ENCODE data around the gene SLC22A1.
"Not testable (repeated sequence)": the region's sequence is repeated elsewhere in the genome, so short reads cannot be mapped to it uniquely, and the experiment has no call there.

The SLC22A1 gene

GRCh38 chr6:160124007-160124406, 2.4 kb downstream of the SLC22A1 start:
- no peak for DNase-seq (ENCODE audit: low read depth in 2 of 2)

DNA sequence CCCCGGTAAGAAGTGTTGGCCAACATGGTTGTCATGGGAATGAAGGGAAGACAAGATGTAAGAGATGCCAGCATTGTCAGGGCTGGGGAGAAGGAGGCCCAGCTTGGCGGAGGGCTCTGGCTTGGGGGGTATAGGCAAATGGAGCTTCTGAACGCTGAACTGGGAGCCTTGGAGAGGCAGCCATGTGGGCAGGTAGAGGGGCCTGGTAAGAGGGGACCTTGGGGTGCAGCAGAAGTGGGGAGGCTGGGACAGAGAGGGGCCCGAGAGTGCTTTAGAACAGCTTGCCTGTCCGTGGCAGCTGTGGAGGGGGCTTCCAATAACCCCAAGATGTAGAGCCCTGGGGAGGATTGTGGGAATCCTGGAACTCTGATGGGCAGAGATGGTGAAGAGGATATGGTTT, 3.0 kb downstream of the SLC22A1 start:
- DNase-seq (ENCODE audit: low read depth in 2 of 2) = no peak

DNA sequence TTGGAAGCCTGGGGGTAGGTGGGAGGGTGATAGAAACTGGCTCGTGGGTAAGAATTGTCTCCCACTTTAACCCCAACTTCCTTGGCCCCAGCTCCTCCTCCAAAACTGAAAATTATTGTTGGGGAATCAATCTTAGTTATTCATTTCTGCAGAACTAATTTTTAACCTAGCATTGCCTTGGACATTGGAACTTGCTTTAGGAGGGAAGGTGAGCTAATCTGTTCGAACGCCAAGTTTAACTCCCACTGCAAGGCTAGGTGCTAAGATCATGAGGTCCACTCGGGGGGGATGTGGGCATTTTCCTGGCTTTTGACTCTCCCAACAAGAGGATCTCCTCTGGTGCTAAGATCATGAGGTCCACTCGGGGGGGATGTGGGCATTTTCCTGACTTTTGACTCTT, 3.5 kb downstream of the SLC22A1 start:
- not testable (repeated sequence) for DNase-seq (ENCODE audit: low read depth in 2 of 2)

- no peak for DNase-seq (ENCODE audit: low read depth in 2 of 2)
These were observed 5.9 kb downstream of the SLC22A1 start for GRCh38 chr6:160127270-160128124.

DNA sequence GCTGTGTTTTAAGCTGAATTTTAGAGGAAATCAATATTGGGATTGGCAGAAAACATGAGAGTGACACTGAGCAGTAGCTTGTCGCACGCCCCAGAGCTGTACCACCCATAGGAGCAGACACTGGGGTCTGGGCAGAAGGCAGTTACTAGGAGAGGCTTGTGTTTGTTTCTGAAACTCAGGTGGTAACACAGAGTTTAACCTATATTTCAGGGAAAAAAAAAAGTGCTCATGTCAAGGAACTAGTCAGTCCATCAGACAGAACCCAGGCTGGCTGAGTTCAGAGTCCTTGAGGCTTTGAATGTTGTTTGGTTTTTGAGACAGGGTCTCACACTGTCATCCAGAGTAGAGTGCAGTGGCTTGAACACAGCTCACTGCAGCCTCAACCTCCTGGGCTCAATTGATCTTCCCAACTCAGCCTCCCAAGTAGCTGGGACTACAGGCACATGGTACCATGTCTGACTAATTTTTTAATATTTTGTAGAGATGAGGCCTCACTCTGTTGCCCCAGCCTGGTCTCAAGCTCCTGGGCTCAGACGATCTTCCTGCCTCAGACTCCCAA, 6.6 kb downstream of the SLC22A1 start:
- DNase-seq (ENCODE audit: low read depth in 2 of 2) = no peak

- no peak for DNase-seq (ENCODE audit: low read depth in 2 of 2)
These were observed 7.4 kb downstream of the SLC22A1 start for GRCh38 chr6:160128879-160129516.

DNA sequence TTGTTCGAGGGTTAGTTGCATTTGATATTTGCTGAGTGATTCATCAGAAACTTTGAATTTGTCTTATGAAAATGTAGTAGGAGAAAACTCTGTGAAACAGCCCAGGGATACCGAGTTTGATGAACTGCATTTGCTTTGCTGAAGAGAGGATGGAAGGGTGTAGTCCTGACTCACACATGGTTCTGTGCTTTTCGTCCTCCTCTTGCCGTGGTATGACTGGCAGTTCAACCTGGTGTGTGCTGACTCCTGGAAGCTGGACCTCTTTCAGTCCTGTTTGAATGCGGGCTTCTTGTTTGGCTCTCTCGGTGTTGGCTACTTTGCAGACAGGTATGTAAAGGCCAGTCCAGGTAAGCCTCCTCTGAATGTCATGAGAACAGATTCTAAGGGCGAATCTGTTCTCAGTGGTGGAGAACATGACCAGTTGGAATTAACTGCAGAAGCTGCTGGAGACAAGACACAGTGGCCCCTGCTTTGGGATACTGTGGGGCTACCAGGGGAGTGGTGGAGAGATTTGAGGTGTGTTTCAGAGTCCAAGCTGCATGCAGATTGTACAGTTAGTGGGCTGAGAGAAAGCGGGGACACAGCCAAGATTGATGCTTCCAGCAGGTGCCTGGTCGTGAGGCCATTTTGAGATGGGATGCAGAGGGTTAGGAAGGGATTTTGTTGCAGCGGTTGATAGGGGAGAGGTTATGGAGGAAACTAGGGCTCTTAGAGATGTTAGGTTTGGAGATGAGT, 8.4 kb downstream of the SLC22A1 start:
- no peak for DNase-seq (ENCODE audit: low read depth in 2 of 2)

GRCh38 chr6:160130729-160131484, 9.3 kb downstream of the SLC22A1 start:
- DNase-seq (ENCODE audit: low read depth in 2 of 2) = no peak

DNA sequence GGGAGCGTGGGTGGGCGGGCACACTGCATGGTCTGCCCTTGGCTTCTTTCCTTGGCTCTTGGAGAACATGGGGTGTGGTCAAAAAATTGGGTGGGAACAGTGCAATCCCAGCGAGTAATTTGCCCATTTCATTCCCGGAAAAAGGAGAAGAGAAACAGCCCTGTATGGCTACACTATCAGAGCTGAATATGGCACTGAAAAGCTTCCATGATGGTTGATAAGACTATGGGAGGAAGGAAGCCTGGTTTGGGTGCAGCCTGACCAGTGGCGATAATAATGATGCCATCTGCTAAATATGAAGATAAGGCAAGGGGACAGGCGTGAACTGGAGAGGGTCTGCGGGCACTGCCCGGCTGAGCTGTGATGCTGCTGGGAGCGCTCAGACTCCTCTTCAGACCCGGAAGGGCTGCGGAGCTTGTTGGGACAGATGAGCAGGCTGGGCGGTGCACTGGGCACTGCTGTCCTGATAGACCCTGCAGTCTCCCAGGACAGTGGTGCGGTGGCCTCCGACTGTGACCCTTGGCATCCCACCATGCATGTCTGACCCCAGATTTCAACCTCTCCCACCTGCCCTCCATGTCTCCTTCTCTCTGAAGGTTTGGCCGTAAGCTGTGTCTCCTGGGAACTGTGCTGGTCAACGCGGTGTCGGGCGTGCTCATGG, 10.2 kb downstream of the SLC22A1 start:
- DNase-seq (ENCODE audit: low read depth in 2 of 2) = no peak

DNA sequence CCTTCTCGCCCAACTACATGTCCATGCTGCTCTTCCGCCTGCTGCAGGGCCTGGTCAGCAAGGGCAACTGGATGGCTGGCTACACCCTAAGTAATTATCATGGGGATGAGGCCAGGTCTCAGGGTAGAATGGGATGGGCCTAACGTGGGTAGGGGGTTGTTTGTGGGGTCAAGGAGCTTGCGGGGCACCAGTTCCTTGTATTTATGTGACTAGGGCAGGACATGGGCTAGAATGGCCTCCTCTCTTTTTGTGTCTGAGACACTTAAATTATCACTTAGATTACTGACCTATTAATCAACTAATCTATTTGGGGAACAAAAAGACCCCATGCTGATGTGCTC, 10.7 kb downstream of the SLC22A1 start:
- no peak for DNase-seq (ENCODE audit: low read depth in 2 of 2)

GRCh38 chr6:160132776-160133338, 11.2 kb downstream of the SLC22A1 start:
- DNase-seq (ENCODE audit: low read depth in 2 of 2) = no peak

GRCh38 chr6:160133441-160134336, 12.1 kb downstream of the SLC22A1 start:
- DNase-seq (ENCODE audit: low read depth in 2 of 2) = no peak

GRCh38 chr6:160134337-160134751, 12.7 kb downstream of the SLC22A1 start:
- not testable (repeated sequence) for DNase-seq (ENCODE audit: low read depth in 2 of 2)

DNA sequence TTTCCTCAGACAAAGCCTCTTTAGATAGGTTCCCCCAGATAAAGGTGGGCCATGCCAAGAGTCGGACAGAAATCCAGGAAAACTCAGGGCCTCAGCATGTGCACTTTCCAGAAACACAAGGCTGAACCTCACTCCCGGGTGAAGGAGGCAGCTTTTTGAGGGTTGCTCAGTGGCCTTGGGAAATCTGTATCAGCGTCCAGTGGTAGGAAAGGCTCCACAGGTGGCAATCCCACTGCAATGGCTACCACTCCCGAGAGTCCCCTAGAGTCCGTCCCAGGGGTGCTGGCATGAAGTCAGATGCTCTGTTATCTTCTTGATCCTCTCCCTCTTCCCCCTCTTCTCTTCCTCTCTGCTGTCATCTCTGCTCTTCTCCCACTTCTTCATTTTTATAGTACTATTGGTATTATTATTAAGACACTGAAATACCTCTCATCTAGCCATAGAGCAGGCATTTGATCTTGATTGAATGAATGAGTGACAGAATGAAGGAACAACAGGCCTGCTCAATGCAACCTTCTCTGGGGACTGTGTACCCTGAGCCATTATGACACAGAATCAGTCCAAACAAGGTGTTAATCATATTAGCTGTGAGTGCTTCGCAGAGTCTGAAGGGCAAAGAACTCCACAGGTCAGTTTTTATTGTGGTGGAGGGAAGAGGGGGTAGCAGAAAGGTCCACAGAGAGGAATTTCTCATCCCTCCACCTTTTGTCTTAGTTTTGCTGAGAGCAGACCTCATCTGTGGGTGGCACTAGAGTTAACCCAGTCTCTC, 13.3 kb downstream of the SLC22A1 start:
- no peak for DNase-seq (ENCODE audit: low read depth in 2 of 2)

DNA sequence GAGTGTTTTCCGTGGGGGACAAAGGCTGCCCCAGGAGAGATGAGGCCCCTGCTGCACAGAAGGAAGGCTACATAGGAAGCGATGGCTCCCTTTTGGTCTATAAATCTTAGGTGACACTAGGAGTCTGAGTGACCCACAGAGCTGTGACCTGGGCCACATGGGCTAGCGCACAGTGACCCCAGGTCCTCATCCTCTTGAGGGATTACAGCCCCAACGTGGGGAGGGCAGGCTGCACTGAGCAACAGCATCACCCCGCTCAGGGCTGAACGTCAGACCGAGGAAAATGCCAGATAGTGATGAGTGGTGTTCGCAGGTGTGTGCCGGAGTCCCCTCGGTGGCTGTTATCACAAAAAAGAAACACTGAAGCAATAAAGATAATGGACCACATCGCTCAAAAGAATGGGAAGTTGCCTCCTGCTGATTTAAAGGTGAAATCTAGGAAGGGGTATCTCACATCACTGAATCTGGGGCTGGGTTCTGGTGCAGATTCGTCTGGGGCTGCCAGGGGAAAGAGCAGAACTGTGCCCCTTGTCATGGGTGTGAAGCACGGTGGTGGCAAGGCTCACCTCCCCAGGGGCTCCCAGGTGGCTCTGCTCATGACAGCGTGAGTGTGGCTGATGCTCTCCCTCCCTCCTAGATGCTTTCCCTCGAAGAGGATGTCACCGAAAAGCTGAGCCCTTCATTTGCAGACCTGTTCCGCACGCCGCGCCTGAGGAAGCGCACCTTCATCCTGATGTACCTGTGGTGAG, 14.5 kb downstream of the SLC22A1 start:
- DNase-seq (ENCODE audit: low read depth in 2 of 2) = no peak

DNA sequence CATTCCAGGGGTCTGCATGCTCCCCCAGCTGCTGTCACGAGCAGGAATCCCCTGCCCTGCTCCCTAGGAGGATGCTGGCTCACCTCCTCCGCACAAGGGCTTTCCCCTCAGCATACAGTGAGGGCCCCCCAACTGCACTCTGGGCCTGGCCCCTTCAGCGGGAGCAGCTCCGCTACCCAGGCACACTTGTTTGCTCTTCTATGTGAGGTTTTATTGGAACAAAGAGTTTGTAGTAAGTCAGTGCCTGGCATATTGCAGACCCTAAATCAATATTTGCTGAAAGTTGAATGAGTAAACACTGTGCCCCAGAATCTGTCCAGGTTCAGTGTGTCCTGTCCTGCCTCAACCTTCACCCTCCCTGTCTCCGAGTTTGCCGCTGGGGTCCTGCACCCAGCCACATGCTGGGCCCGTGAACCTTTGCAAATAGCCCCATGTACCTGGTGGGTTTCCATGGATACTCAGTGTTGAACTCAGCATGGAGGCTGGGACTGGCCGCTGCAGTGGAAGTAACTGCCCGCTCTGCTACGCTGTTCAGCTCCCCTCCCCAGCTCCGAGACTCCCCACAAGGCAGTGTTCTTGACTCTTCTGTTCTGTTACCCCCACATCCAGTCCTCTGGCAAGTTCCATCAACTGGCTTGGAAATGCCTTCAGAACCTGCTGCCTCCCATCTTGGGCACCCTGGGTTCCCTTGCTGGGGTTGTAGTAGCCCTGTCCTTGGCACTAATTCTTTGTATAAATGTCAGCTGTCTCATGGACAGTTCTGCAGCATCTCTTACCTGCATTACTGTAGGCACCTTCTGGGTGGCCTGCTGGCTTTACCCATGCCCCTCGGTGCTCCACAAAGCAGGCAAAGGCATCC, 15.7 kb downstream of the SLC22A1 start:
- DNase-seq (ENCODE audit: low read depth in 2 of 2) = no peak
